ENCODE results near the gene ANXA8.

GRCh38 chr10:47454780-47455058, 29.2 kb downstream of the ANXA8 start:
- TF ChIP-seq CTCF (IDR thresholded peaks at IDR 0.05): no peak
- no peak for TF ChIP-seq POLR2A (IDR thresholded peaks at IDR 0.05)
- no peak for TF ChIP-seq POLR2AphosphoS5 (IDR thresholded peaks at IDR 0.05)
- TF ChIP-seq EP300 (IDR thresholded peaks at IDR 0.05; ENCODE audit: low read depth): no peak
